Upper lobe of left lung (tissue), 6 donors: ENCODE data around the gene PRSS36. TPM values are rescaled to one million over a fixed set of nuclear protein-coding genes. Genes with fewer than 3 reads are reported as not detected.

ENCODE experiments used
- ATAC-seq, 2 donors: fragments of 200-7000 bp; cut with Tn5 transposase; one replicate each; pipeline ENCODE4 v1.9.1; 2022; ENCODE audit warnings: mild to moderate bottlenecking in 2 of 2, moderate library complexity in 2 of 2; ENCODE audit not compliant: low FRiP score in 2 of 2
- DNase-seq, 2 donors: peaks; one replicate each; pipeline ENCODE4 v3.0.0-alpha.2; 2019 to 2020
- H3K27ac ChIP-seq, 4 donors: fragments of 200-600 bp; sonication (generic); one replicate each; pipeline ENCODE4 v1.5.1; 2016 to 2019
- H3K27me3 ChIP-seq, 4 donors: fragments of 200-600 bp; sonication (generic); one replicate each; pipeline ENCODE4 v1.5.1; 2017 to 2019
- H3K36me3 ChIP-seq, 4 donors: fragments of 200-600 bp; sonication (generic); one replicate each; pipeline ENCODE4 v1.5.1; 2016 to 2019
- H3K4me1 ChIP-seq, 4 donors: fragments of 200-600 bp; sonication (generic); one replicate each; pipeline ENCODE4 v1.5.1; 2018 to 2019
- H3K4me3 ChIP-seq, 4 donors: fragments of 200-600 bp; sonication (generic); one replicate each; pipeline ENCODE4 v1.5.1; 2017 to 2019; ENCODE audit warnings: mild to moderate bottlenecking in 2 of 4, moderate library complexity in 1 of 4
- H3K9me3 ChIP-seq, 4 donors: fragments of 200-600 bp; sonication (generic); one replicate each; pipeline ENCODE4 v1.5.1; 2018 to 2019
- CTCF ChIP-seq, 6 experiments: fragments of 450-650 bp in 4 of 6; fragments of 200-600 bp in 2 of 6; sonication (generic) in 2 of 6; IDR thresholded peaks; one replicate each; pipeline ENCODE4 v1.5.1; 2016 to 2019; ENCODE audit warnings: antibody characterized with exemption in 6 of 6
- EP300 ChIP-seq, 4 donors: sonication (generic); formaldehyde crosslinking; IDR thresholded peaks; one replicate each; pipeline ENCODE4 v1.5.1; 2017; ENCODE audit warnings: antibody characterized with exemption in 4 of 4, control low read depth in 2 of 4
- POLR2A ChIP-seq, 4 donors: fragments of 450-650 bp; IDR thresholded peaks; one replicate each; pipeline ENCODE4 v1.5.1; 2016 to 2017; ENCODE audit warnings: antibody characterized with exemption in 4 of 4, mild to moderate bottlenecking in 2 of 4
- POLR2AphosphoS5 ChIP-seq, 2 donors: sonication (generic); formaldehyde crosslinking; IDR thresholded peaks; one replicate each; pipeline ENCODE4 v1.5.1; 2017; ENCODE audit warnings: antibody characterized with exemption in 2 of 2
- WGBS, 2 donors: methylation state at CpG; one replicate each; pipeline ENCODE4 v1.1.5; 2017 to 2018; 5-methylcytosine and 5-hydroxymethylcytosine counted together
- total RNA-seq, 6 donors: library from RNA; depleted of rRNA in 4 of 6; stranded (reverse); fragments of >200 nt in 4 of 6; gene quantifications; one replicate each; pipeline versions ENCODE4 v1.1.0 to v1.2.1, GENCODE V29; 2016 to 2021
- donor health status: DM: no; HTN: no; CAD: no; lungs with moderate emphysema.
- donor health status: DM: no; HTN: yes; CAD: no; lungs with severe emphysema.

The PRSS36 gene
- total RNA-seq, 6 donors from 2014 or later: 1.4 to 61.8 (median 5.6) TPM

- WGBS, 2 donors: 83 to 96% methylated on average over 12 to 15 of the region's 23 CpGs
- Histone ChIP-seq H3K4me3 (no peak overlapping the region), H3K4me1 (peaks cover 16 to 54% (median 23%) of the 10 kb centered on the region in 4 donors), H3K9me3 (no peaks in the 10 kb centered on the region), H3K27ac (peak overlapping the region in 1 of 4 donors; percentile 64), H3K36me3 (peaks cover 11 to 39% (median 30%) of the 10 kb centered on the region in 4 donors), H3K27me3 (no peaks in the 10 kb centered on the region)
- peak in 1 of 2 donors; percentile 79 for DNase-seq
- no peak for ATAC-seq
- TF ChIP-seq EP300 (IDR thresholded peaks at IDR 0.05): no peak
These were observed 37.9 kb downstream of the PRSS36 start for GRCh38 chr16:31111881-31112466.

- no peak overlapping the region for H3K4me3 ChIP-seq
- peaks cover 15 to 53% (median 28%) of the 10 kb centered on the region in 4 donors for H3K4me1 ChIP-seq
- no peaks in the 10 kb centered on the region for H3K9me3 ChIP-seq
- no peak for TF ChIP-seq POLR2A (IDR thresholded peaks at IDR 0.05)
- no peak for TF ChIP-seq CTCF (IDR thresholded peaks at IDR 0.05)
- TF ChIP-seq EP300 (IDR thresholded peaks at IDR 0.05): no peak
- TF ChIP-seq POLR2AphosphoS5 (IDR thresholded peaks at IDR 0.05): no peak
- no peaks in the 10 kb centered on the region for H3K27me3 ChIP-seq
- 87 to 89% methylated on average over 25 to 26 of the region's 26 CpGs for WGBS, 2 donors
- no peak overlapping the region for H3K27ac ChIP-seq
- DNase-seq: no peak
- H3K36me3 ChIP-seq: peaks cover 11 to 39% (median 30%) of the 10 kb centered on the region in 4 donors
- ATAC-seq: no peak
These were observed 39.5 kb downstream of the PRSS36 start for GRCh38 chr16:31110106-31111034.

- Histone ChIP-seq H3K9me3 (no peaks in the 10 kb centered on the region), H3K27ac (peak overlapping the region in 2 of 4 donors; percentile 42 to 93), H3K36me3 (peaks cover 11 to 39% (median 30%) of the 10 kb centered on the region in 4 donors), H3K27me3 (no peaks in the 10 kb centered on the region), H3K4me3 (no peak overlapping the region), H3K4me1 (peaks cover 15 to 51% (median 28%) of the 10 kb centered on the region in 4 donors)
- TF ChIP-seq CTCF (IDR thresholded peaks at IDR 0.05): no peak
- TF ChIP-seq EP300 (IDR thresholded peaks at IDR 0.05): no peak
- no peak for TF ChIP-seq POLR2AphosphoS5 (IDR thresholded peaks at IDR 0.05)
- no peak for TF ChIP-seq POLR2A (IDR thresholded peaks at IDR 0.05)
- 88 to 95% methylated on average over 7 to 12 of the region's 12 CpGs for WGBS, 2 donors
- peak in 1 of 2 donors; percentile 57 for DNase-seq
- no peak for ATAC-seq
These were observed 40.2 kb downstream of the PRSS36 start for GRCh38 chr16:31109622-31110021.

GRCh38 chr16:31108794-31109558 is 40.9 kb downstream of the PRSS36 start:
- peak overlapping the region; percentile 68 to 97 (median 78) for H3K4me3 ChIP-seq
- WGBS, 2 donors: 48 to 85% methylated on average over 15 to 54 of the region's 57 CpGs
- TF ChIP-seq POLR2AphosphoS5 (IDR thresholded peaks at IDR 0.05) (no peak), POLR2A (IDR thresholded peaks at IDR 0.05) (no peak), CTCF (IDR thresholded peaks at IDR 0.05) (no peak), EP300 (IDR thresholded peaks at IDR 0.05) (no peak)
- H3K9me3 ChIP-seq: no peaks in the 10 kb centered on the region
- H3K27me3 ChIP-seq: no peaks in the 10 kb centered on the region
- peaks cover 15 to 45% (median 27%) of the 10 kb centered on the region in 4 donors for H3K4me1 ChIP-seq
- peaks cover 11 to 39% (median 30%) of the 10 kb centered on the region in 4 donors for H3K36me3 ChIP-seq
- peak in 1 of 2 donors; percentile 79 for DNase-seq
- H3K27ac ChIP-seq: peak overlapping the region; percentile 78 to 93 (median 89)
- ATAC-seq: no peak
